GM18867 (cell line): ENCODE data around the gene RAP1GAP2.

Experiments
- ATAC-seq: cut with Tn5 transposase; IDR thresholded peaks from one replicate; pipeline ENCODE4 v1.9.1; 2021; ENCODE audit warnings: mild to moderate bottlenecking, moderate library complexity; ENCODE audit not compliant: unreplicated experiment

Gene RAP1GAP2

DNA sequence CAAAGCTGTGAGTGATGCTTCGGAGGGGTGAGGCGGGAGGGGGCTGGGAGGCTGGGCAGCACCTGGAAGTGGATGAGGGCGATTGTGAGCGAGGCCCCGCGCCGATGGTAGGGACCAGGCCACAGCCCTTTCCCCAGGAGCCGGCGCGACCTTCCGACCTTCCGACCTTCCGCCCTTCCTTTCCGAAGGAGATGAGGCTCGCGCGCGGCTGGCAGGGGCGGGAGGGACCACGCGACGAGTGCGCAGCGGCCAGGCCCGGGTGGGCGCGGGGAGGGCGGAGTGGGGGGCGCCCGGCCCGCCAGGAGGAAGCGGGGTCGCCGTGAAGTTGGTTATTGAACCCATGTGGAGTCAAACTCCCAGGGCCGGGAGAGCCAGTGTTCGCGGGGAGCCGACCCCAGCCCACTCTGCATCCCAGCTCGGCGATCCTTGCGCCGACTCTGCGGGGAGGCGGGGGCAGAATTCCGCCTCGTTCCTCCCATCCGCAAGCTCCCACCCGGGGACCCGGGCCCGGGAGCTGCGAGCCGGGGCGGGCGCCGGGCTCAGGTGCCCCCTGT is 56.6 kb downstream of the RAP1GAP2 start:
- no peak for ATAC-seq

- no peak for ATAC-seq
Measured at GRCh38 chr17:2853283-2854142, 57.3 kb downstream of the RAP1GAP2 start.

DNA sequence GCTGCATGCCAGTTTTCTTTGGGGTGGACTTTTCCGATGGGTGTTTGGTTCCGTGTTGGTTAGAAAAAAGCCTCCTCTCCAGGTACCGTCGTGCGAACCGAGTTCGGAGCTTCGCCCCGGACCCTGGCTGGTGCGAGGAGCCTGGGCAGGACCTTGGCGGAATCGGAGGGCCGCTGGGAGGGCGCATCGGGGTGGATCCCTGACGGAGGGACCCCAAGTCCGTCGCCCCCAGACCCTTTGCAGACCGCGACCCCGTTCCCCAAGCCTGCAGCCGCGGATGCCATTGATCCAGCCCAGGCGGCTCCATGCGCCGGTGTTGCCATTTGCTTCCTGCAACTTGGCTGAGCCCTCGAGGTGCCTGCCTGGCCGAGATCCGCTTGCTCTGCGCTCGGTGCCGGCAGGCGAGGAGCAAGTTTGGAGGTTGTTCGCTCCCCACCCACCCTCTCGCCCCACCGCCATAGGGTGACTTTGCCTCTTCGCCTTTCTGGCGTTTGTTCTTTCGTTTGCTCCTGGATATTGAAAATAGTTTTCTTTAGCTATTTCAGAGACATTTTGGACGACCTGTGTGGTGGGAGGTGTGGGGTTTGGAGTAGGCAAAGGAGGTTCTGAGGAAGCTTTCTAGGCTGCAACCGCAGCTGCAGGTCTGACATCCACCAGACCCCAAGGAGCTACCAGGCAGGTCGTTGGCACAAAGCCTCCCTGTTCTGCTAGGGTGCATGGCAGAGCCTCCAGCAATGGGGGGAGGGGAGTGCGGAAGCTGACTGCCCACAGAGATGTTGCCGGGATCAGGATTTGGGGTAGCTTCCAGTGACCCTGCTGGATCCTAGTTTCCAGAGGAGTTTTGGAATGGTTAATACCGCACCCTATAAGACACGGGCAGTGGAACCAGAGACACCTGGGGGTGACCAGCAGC is 58.2 kb downstream of the RAP1GAP2 start:
- no peak for ATAC-seq

GRCh38 chr17:2855063-2855600 is 58.9 kb downstream of the RAP1GAP2 start:
- ATAC-seq, result no peak

DNA sequence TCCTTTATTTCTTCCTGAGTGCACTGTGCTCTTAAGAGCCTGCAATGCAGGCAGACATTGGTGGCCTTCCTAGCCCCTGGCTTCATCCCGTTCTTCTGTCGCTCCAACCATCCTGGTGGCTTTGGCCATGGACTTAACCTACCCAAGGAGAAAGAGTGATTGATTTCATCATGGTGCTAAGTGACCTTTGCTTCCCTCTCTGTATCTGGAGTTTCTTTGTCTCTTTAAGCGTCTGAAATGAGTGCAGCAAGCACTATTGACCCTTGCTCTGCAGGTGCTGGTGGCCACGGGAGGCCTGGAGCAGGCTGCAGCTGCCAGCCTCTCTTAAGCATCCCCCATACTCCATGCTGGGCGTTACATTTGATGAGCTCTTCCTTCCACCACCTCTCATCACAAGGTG is 60.5 kb downstream of the RAP1GAP2 start:
- no peak for ATAC-seq

GRCh38 chr17:2860045-2860444 is 63.8 kb downstream of the RAP1GAP2 start:
- ATAC-seq, result no peak

DNA sequence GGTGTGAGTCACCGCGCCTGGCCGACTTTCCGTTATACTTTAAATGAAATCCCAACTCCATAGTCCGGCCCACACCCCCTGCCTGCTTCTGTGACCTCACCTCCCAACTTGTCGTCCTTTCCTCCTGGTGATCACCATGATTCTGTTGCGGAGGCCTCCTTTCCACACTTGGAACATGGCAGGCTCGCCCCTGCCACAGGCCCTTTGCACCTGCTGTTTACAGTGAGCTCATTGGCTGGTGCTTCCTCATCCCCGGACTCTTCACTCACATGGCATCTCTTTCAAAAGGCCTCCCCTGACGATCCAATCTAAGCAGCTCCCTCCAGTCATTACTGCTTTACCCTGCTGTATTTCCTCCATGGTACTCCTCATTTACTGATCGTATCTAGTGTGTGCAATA is 64.6 kb downstream of the RAP1GAP2 start:
- ATAC-seq, result no peak

- no peak for ATAC-seq
Measured at GRCh38 chr17:2862197-2862596, 66.0 kb downstream of the RAP1GAP2 start.

DNA sequence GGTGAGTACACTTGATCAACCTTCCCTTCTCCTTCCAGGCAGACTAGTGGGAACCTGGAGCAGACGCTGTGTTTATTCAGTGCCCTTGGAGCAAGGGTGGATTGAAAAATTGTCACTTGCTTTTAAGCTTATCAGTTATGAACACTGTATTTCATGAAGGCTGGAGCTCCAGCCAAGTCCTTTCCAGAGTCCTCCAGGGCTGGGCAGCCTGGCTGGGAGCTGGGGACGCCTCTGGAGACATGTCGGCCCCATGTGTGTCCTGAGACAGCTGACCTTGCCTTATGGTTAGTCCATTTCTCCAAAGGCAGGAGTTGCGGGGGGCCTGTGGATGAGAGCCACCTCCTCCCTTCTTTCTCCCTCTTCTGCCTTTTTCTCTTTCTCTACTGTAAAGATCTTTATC is 67.0 kb downstream of the RAP1GAP2 start:
- no peak for ATAC-seq

- no peak for ATAC-seq
Measured at GRCh38 chr17:2865228-2865627, 69.0 kb downstream of the RAP1GAP2 start.

DNA sequence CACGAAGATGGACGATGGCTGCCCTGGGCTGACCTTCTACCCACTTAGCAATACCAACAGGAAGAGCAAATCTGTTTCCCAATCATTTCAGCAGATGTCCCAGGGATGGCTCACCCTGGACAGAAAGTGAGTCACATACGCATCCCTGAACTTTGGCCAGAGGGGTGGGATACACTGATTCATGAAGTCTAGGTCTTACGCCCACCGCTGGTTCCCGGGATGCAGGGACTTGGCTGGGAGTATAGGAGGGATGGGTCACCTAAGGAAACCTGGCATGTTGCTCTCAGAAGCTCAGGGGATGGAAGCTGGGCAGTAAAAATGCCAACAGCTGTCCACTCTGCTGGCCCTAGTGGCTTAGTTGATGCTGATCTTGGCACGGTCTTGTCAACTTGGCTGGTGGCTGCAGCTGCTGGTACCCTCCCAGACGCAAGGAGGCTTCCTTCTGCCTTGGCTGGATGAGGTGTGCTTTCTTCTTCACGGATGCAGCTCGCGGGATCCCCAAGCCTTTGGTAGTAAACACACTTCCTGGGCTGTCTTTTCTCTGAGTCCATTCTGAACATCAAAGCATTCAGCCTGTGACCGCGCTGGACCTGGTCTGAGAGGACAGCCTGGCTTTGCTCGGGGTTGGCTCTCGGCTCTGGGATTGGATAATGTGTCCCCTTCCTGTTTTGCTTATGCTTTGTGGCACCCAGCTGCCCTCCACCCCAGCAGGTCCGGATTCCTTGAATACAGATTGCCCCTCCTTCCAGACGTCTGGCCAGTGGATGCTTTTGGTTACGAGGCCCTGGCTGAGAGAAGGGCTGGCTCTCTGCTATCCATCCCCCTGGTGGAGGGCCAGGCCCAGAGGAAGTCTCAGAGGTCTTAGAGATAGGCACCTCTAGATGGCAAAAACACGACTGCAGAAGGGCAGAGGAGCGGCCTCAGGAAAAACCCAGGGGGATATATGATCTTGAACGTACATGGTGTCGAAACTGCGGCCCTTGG is 71.5 kb downstream of the RAP1GAP2 start:
- ATAC-seq, result no peak

DNA sequence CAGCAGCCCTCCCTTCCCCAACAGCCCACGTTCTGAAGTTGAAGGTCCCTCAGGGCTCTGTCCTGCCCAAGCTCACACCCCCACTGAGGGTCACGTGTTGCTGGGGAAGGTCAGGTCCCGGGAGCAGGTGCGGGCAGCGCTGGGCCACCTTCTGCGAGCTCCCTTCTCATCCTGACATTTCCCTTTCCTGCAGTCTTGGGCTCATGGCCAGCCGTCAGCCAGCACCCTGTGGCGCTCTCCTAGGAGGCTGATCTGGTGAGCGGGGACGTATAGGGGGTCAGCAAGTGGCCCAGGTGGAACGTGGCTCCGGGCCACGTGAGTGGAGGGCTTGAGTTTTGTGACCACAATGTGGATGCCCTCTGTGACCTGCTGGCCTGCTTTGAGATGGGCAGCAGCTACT is 73.4 kb downstream of the RAP1GAP2 start:
- ATAC-seq, result no peak

GRCh38 chr17:2871205-2871604 is 75.0 kb downstream of the RAP1GAP2 start:
- no peak for ATAC-seq

GRCh38 chr17:2871720-2872119 is 75.5 kb downstream of the RAP1GAP2 start:
- no peak for ATAC-seq

DNA sequence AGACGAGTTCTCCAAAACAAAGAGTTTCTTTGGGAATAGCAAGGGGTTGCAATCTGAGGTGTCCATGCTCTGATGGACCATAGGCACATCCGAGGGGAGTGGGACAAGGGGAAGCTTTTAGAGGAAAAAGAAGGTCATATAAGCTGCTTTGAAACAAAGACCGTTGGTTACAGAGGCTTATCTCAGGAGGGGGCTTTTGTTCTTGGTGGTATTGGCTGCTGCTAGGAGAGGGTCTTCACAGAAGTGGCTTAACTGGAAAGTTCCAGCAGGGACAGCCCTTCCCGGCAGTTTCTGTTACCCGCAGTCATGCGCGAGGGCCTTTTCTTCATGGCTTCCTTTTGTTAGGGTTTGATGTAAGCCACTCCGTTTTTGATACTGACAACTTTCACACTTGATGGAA is 76.0 kb downstream of the RAP1GAP2 start:
- ATAC-seq, result no peak

DNA sequence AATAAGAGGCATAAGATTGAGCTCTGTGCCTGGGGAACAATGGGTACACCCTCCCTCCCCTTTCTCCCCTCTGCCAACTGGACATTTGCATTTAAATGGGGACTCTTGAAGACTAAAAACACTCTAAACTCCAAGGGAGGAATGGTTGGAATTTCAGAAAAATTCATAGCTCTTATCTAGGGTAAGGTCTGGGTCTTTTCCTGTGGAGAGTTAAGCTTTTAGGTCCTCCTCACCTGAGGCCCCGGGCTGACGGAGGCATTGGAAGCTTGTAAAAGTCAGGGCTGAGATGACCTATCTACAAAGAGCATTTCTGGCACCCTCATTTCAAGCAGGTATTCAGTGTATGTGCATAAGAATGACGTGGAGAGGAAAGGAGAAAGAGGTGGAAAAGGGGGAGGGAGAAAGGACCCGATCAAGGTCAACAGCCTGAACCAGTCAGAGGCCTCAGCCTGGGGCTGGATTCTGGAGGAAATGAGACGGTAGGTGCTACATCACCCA is 78.0 kb downstream of the RAP1GAP2 start:
- ATAC-seq, result no peak

DNA sequence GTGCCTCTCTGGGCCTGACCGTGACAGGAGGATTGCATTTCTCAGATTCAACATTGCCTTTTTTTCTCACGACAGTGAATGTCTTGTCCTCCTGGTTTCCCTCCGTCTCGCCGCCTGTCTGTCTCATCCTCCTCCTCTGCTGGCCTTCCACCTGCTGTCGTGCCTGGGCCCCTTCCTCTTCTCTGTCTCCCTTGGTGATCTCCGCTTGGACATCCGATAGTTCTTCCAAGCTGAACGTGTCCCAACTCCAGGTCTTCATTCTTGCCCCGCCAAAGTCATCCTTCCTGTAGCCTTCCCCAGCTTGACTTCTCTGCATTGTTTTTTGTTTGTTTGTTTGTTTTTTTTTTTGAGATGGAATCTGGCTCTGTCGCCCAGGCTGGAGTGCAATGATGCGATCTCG is 79.4 kb downstream of the RAP1GAP2 start:
- ATAC-seq, result no peak

GRCh38 chr17:2876467-2876866 is 80.2 kb downstream of the RAP1GAP2 start:
- no peak for ATAC-seq

- ATAC-seq, result no peak
Measured at GRCh38 chr17:2878751-2879254, 82.6 kb downstream of the RAP1GAP2 start.

- no peak for ATAC-seq
Measured at GRCh38 chr17:2880050-2880449, 83.8 kb downstream of the RAP1GAP2 start.
